GM12878 (cell line): ENCODE results near the gene COL1A1. TPM values are rescaled to one million over a fixed set of nuclear protein-coding genes. Genes with fewer than 3 reads are reported as not detected.

Source experiments
- ATAC-seq: fragments of 200-7000 bp; cut with Tn5 transposase; 3 replicates; pipeline ENCODE4 v1.9.1; 2020; ENCODE audit warnings: mild to moderate bottlenecking, moderate library complexity
- BruUV-seq: library from RNA; stranded (reverse); fragments of 400-500 nt; replicated peaks from 2 replicates; lab custom pipeline; 2021; lab: Mats Ljungman, UMichigan
- CTCF ChIA-PET: fragments of 300-600 bp; sonication (Branson Sonifier 250); formaldehyde crosslinking; extraction: SDS; loops from one replicate; lab custom pipeline; 2021; ENCODE audit warnings: inconsistent platforms; lab: Yijun Ruan, JAX
- POLR2A ChIA-PET: fragments of 350-600 bp; formaldehyde crosslinking; extraction: SDS; loops from one replicate; lab custom pipeline; 2021; ENCODE audit warnings: inconsistent platforms; lab: Charles Lee
- RAD21 ChIA-PET: fragments of 300-600 bp; sonication (Branson Sonifier 250); formaldehyde crosslinking; loops from one replicate; lab custom pipeline; 2023; ENCODE audit warnings: antibody characterized with exemption; ENCODE audit not compliant: unreplicated experiment; lab: Charles Lee
- SMC1A ChIA-PET: fragments of 300-600 bp; sonication (Branson Sonifier 250); formaldehyde crosslinking; loops from one replicate; lab custom pipeline; 2023; ENCODE audit not compliant: unreplicated experiment, uncharacterized antibody; lab: Charles Lee
- DNase-seq: peaks from one replicate; pipeline ENCODE4 v3.0.0-alpha.2; 2011; ENCODE audit warnings: low read depth, low spot score
- FAIRE-seq: peaks from 3 replicates; lab custom pipeline; 2011; peaks lifted over from hg19 to GRCh38; lab: Jason Lieb, UNC
- H2AFZ ChIP-seq: 2 replicates; pipeline ENCODE4 v1.6.0; 2011; ENCODE audit warnings: low read depth, low read length, control low read depth; ENCODE audit not compliant: control insufficient read depth
- H3K27ac ChIP-seq: 2 replicates; pipeline ENCODE4 v1.5.1; 2011; ENCODE audit warnings: control low read depth; ENCODE audit not compliant: control insufficient read depth, insufficient read depth
- H3K27me3 ChIP-seq, 2 experiments: replicated peaks in 1 of 2; 2 replicates each; pipeline versions ENCODE4 v1.6.0 to v1.6.1; 2011; ENCODE audit warnings: low read length in 1 of 2; ENCODE audit not compliant: control insufficient read depth in 2 of 2, insufficient read depth in 2 of 2
- H3K36me3 ChIP-seq, 2 experiments: 2 replicates each; pipeline ENCODE4 v1.5.1; 2011; ENCODE audit warnings: low read length in 1 of 2; ENCODE audit not compliant: control insufficient read depth in 2 of 2, insufficient read depth in 2 of 2
- H3K4me1 ChIP-seq: 2 replicates; pipeline ENCODE4 v1.6.1; 2011; ENCODE audit warnings: mild to moderate bottlenecking, low read length, moderate library complexity, mixed read lengths; ENCODE audit not compliant: control insufficient read depth, insufficient read depth
- H3K4me2 ChIP-seq: 2 replicates; pipeline ENCODE4 v1.6.0; 2011; ENCODE audit warnings: control low read depth; ENCODE audit not compliant: control insufficient read depth, insufficient read depth
- H3K4me3 ChIP-seq: fragments of 200-600 bp; sonication (generic); 2 replicates; pipeline ENCODE4 v1.5.1; 2016
- H3K79me2 ChIP-seq: 2 replicates; pipeline ENCODE4 v1.6.0; 2011; ENCODE audit warnings: low read length; ENCODE audit not compliant: control insufficient read depth, insufficient read depth
- H3K9ac ChIP-seq: 2 replicates; pipeline ENCODE4 v1.8.0; 2011; ENCODE audit warnings: low read length, control low read depth, mixed read lengths; ENCODE audit not compliant: control insufficient read depth, insufficient read depth
- H3K9me3 ChIP-seq: replicated peaks from 3 replicates; pipeline ENCODE4 v1.5.1; 2011; ENCODE audit warnings: mild to moderate bottlenecking, low read length; ENCODE audit not compliant: control insufficient read depth, insufficient read depth
- H4K20me1 ChIP-seq: 2 replicates; pipeline ENCODE4 v1.6.0; 2011; ENCODE audit not compliant: control insufficient read depth, insufficient read depth
- BRCA1 ChIP-seq: IDR thresholded peaks from 2 replicates; pipeline ENCODE4 v1.6.1; 2011; ENCODE audit warnings: low read depth, low read length, improper control_type of control experiment
- ETV6 ChIP-seq, 2 experiments: fragments of 450-650 bp in 1 of 2; IDR thresholded peaks in 1 of 2; conservative IDR thresholded peaks in 1 of 2; 2 replicates each; pipeline ENCODE4 v1.6.1; 2014; ENCODE audit warnings: antibody characterized with exemption in 1 of 2, borderline replicate concordance in 1 of 2, low read depth in 1 of 2, mild to moderate bottlenecking in 1 of 2, moderate library complexity in 1 of 2
- KAT2A ChIP-seq: conservative IDR thresholded peaks from 2 replicates; pipeline ENCODE4 v1.6.1; 2011; ENCODE audit warnings: low read depth, low read length; ENCODE audit not compliant: control insufficient read depth
- MTA3 ChIP-seq: IDR thresholded peaks from 2 replicates; pipeline ENCODE4 v1.6.1; 2012; ENCODE audit warnings: low read length, inconsistent platforms, borderline replicate concordance
- MYB ChIP-seq: fragments of 150-350 bp; IDR thresholded peaks from 2 replicates; pipeline ENCODE4 v1.6.1; 2014; ENCODE audit warnings: mild to moderate bottlenecking, low read depth, low read length, borderline replicate concordance
- NBN ChIP-seq: fragments of 450-650 bp; IDR thresholded peaks from 2 replicates; pipeline ENCODE4 v1.6.1; 2016
- POU2F2 ChIP-seq: IDR thresholded peaks from 3 replicates; pipeline ENCODE4 v1.6.1; 2011; ENCODE audit warnings: low read depth, mild to moderate bottlenecking, low read length, borderline replicate concordance
- RB1 ChIP-seq: fragments of 450-650 bp; formaldehyde crosslinking; IDR thresholded peaks from 2 replicates; pipeline ENCODE4 v1.6.1; 2017; ENCODE audit warnings: mild to moderate bottlenecking, borderline replicate concordance
- RELA ChIP-seq: fragments of 450-650 bp; IDR thresholded peaks from 2 replicates; pipeline ENCODE4 v1.8.0; 2014; ENCODE audit warnings: borderline replicate concordance; ENCODE audit not compliant: partially characterized antibody
- SP1 ChIP-seq: IDR thresholded peaks from one replicate; pipeline ENCODE4 v1.6.1; 2011; ENCODE audit warnings: low read depth, low read length
- SUZ12 ChIP-seq: fragments of 200-600 bp; sonication (generic); IDR thresholded peaks from one replicate; pipeline ENCODE4 v1.6.1; 2018; ENCODE audit warnings: antibody characterized with exemption, mild to moderate bottlenecking; ENCODE audit not compliant: unreplicated experiment
- TBL1XR1 ChIP-seq: IDR thresholded peaks from 2 replicates; pipeline ENCODE4 v1.6.1; 2012; ENCODE audit warnings: low read depth, low read length, improper control_type of control experiment
- ZNF274 ChIP-seq: IDR thresholded peaks from one replicate; pipeline ENCODE4 v1.8.0; 2011; ENCODE audit not compliant: insufficient read length, insufficient read depth
- WGBS: methylation state at CpG from one replicate; pipeline ENCODE4 v1.1.6; 2016; ENCODE audit warnings: low lambda C conversion rate; ENCODE audit not compliant: insufficient replicate concordance, insufficient coverage; ENCODE audit errors: missing lambda C conversion rate; 5-methylcytosine and 5-hydroxymethylcytosine counted together
- in situ Hi-C: fragments of 300-500 bp; cut with MboI; formaldehyde crosslinking; loops from 9 replicates; pipeline ENCODE4 v1.14.3; 2018; ENCODE audit warnings: mixed read lengths
- intact Hi-C: fragments of 100-400 bp; cut with micrococcal nuclease; formaldehyde crosslinking; loops from one replicate; pipeline ENCODE4 v1.14.2; 2022; ENCODE audit not compliant: unreplicated experiment
- polyA plus RNA-seq, 11 experiments: library from polyadenylated mRNA; depleted of rRNA in 4 of 11; unstranded in 6 of 11; stranded (reverse) in 5 of 11; fragments of >200 nt; fragmentation: Nextera tagmentation in 4 of 11; fragmentation: Illumina TruSeq in 1 of 11; extraction: Ambion mirVana in 4 of 11; extraction: Trizol in 1 of 11; gene quantifications; 1 replicate in 1 of 11; 2 replicates in 10 of 11; pipeline versions ENCODE4 v1.2.1 to v1.2.3, GENCODE V29; 2011 to 2016; ENCODE audit warnings: inconsistent platforms in 2 of 11, missing spikeins in 2 of 11, low read depth in 1 of 11
- total RNA-seq, 4 experiments: library from RNA; depleted of rRNA in 3 of 4; stranded (reverse); fragments of >200 nt in 3 of 4; fragmentation: Illumina TruSeq in 1 of 4; extraction: Trizol in 1 of 4; gene quantifications; 2 replicates each; pipeline versions ENCODE4 v1.2.1 to v1.2.3, GENCODE V29; 2013 to 2021
- TF ChIP-seq, protein P1 (sequence below): IDR thresholded peaks from 2 replicates; pipeline ENCODE4 v1.6.1; 2012; ENCODE audit warnings: low read depth, low read length, improper control_type of control experiment
- TF ChIP-seq, protein P2 (sequence below): IDR thresholded peaks from 2 replicates; pipeline ENCODE4 v1.6.1; 2011; ENCODE audit warnings: low read depth, mild to moderate bottlenecking, low read length, moderate library complexity, borderline replicate concordance; ENCODE audit errors: extremely low read depth
- TF ChIP-seq, protein P3 (sequence below): fragments of 450-650 bp; formaldehyde crosslinking; IDR thresholded peaks from 2 replicates; pipeline ENCODE4 v1.4.0; 2022; ENCODE audit warnings: mild to moderate bottlenecking, moderate library complexity

The COL1A1 gene
- total and polyA plus RNA-seq, 10 of the 15 experiments (the other 5 are each of a cell fraction or from before 2014, with no cell fraction given) = 0.18 to 7.7 (median 2.3) TPM

DNA sequence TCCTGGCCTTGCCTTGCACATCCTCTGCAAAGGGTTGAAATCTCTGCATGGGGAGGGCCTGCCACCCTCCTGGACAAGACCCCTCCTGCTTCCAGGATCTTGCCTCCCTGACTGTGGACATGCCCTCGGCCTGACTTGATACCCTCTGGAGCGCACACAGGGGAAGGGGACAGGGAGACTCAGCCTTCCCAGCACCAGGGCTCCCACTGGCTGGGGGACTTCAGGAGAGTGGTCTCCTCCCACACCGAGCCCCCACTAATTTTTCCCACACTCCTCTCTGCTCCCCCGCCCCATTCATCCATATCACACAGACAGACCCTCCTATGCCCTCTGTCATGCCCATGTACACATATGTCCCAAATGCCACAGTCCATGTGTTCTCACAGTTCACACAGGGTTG lies 21.3 kb downstream of the COL1A1 start:
- intact Hi-C loops = no loop called here
- ChIA-PET RAD21 (no interaction called here), CTCF (interaction anchor here (1.0 to 1.5 kb wide), 2 partner anchors 12 to 20 kb away, joined by 3 to 4 read pairs; no protein-coding TSS in a partner anchor), POLR2A (interaction anchor here (0.6 kb wide), 1 partner anchor 50 kb away, joined by 4 read pairs; no protein-coding TSS in a partner anchor), SMC1A (no interaction called here)
- in situ Hi-C loops = no loop called here
- no peak overlapping the region for H3K4me2 ChIP-seq
- H3K4me1 ChIP-seq = peaks cover 20% of the 10 kb centered on the region
- FAIRE-seq = no peak
- H3K36me3 ChIP-seq = no peaks in the 10 kb centered on the region; a peak in 1 of 4 replicates
- no peak for ATAC-seq
- no peaks in the 10 kb centered on the region for H4K20me1 ChIP-seq
- H3K9ac ChIP-seq = no peak overlapping the region
- H3K4me3 ChIP-seq = no peak overlapping the region
- no peak overlapping the region for H3K27ac ChIP-seq
- no peaks in the 10 kb centered on the region for H3K27me3 ChIP-seq
- H3K79me2 ChIP-seq = no peaks in the 10 kb centered on the region
- WGBS = 48% methylated on average over 4 of the region's 4 CpGs
- no peak overlapping the region for H2AFZ ChIP-seq
- no peaks in the 10 kb centered on the region for H3K9me3 ChIP-seq
- BruUV-seq = no TSS peak
- no peak for DNase-seq
- TF ChIP-seq SP1 (no peak), SUZ12 (no peak), KAT2A (no peak), TBL1XR1 (no peak), POU2F2 (no peak), RELA (no peak), MYB (no peak), BRCA1 (no peak), RB1 (no peak), ETV6 (conservative IDR thresholded peaks at IDR 0.05 in 1 of 2, IDR thresholded peaks at IDR 0.05 in 1 of 2; ENCODE audit: borderline replicate concordance in 1 of 2, low read depth in 1 of 2) (no peak), NBN (no peak), MTA3 (no peak), ZNF274 (no peak)
- TF ChIP-seq, protein P1, sequence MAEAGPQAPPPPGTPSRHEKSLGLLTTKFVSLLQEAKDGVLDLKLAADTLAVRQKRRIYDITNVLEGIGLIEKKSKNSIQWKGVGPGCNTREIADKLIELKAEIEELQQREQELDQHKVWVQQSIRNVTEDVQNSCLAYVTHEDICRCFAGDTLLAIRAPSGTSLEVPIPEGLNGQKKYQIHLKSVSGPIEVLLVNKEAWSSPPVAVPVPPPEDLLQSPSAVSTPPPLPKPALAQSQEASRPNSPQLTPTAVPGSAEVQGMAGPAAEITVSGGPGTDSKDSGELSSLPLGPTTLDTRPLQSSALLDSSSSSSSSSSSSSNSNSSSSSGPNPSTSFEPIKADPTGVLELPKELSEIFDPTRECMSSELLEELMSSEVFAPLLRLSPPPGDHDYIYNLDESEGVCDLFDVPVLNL = no peak
- TF ChIP-seq, protein P2, sequence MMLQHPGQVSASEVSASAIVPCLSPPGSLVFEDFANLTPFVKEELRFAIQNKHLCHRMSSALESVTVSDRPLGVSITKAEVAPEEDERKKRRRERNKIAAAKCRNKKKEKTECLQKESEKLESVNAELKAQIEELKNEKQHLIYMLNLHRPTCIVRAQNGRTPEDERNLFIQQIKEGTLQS = no peak
- TF ChIP-seq, protein P3, sequence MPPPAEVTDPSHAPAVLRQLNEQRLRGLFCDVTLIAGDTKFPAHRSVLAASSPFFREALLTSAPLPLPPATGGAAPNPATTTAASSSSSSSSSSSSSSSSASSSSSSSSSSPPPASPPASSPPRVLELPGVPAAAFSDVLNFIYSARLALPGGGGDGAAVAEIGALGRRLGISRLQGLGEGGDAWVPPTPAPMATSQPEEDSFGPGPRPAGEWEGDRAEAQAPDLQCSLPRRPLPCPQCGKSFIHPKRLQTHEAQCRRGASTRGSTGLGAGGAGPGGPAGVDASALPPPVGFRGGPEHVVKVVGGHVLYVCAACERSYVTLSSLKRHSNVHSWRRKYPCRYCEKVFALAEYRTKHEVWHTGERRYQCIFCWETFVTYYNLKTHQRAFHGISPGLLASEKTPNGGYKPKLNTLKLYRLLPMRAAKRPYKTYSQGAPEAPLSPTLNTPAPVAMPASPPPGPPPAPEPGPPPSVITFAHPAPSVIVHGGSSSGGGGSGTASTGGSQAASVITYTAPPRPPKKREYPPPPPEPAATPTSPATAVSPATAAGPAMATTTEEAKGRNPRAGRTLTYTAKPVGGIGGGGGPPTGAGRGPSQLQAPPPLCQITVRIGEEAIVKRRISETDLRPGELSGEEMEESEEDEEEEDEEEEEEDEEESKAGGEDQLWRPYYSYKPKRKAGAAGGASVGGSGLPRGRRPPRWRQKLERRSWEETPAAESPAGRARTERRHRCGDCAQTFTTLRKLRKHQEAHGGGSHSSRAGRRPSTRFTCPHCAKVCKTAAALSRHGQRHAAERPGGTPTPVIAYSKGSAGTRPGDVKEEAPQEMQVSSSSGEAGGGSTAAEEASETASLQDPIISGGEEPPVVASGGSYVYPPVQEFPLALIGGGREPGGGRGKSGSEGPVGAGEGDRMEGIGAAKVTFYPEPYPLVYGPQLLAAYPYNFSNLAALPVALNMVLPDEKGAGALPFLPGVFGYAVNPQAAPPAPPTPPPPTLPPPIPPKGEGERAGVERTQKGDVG = no peak
